Measurements from ENCODE around the gene TMPRSS5.
A peak's percentile ranks its signal among the peaks of the same experiment; 100 is the strongest.

Gene TMPRSS5

GRCh38 chr11:113681711-113682413 is 24.2 kb downstream of the TMPRSS5 start:
- TF ChIP-seq CTCF (IDR thresholded peaks at IDR 0.05; ENCODE audit: control insufficient read depth, insufficient read depth, low read depth, low read length, missing control alignments) = no peak
- H3K4me3 ChIP-seq (ENCODE audit: control insufficient read depth, low read depth, low read length) = no peak overlapping the region
- no peak for DNase-seq (ENCODE audit: low read depth)

GRCh38 chr11:113681282-113681681 is 24.8 kb downstream of the TMPRSS5 start:
- TF ChIP-seq CTCF (IDR thresholded peaks at IDR 0.05; ENCODE audit: control insufficient read depth, insufficient read depth, low read depth, low read length, missing control alignments) = no peak
- no peak overlapping the region for H3K4me3 ChIP-seq (ENCODE audit: control insufficient read depth, low read depth, low read length)
- no peak for DNase-seq (ENCODE audit: low read depth)

DNA sequence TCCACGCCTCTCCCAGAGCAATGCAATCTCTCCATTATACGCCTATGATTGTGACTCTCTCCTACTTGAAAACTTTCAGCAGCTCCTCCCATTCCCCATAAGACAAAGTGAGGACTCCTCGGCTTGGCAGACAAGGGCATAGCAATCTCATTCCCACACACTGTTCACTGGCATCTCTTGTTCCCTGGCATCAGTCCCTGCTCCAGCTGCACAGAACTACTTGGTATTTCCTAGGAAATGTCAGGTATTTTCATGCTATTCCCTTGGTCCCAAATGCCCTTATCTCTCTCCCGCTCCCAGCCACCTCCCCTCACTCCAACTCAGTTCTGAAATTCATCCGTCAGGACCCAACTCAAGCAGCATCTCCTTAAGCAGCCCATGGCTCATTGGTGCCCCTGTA is 28.4 kb downstream of the TMPRSS5 start:
- TF ChIP-seq CTCF (IDR thresholded peaks at IDR 0.05; ENCODE audit: control insufficient read depth, insufficient read depth, low read depth, low read length, missing control alignments) = no peak
- H3K4me3 ChIP-seq (ENCODE audit: control insufficient read depth, low read depth, low read length) = no peak overlapping the region
- no peak for DNase-seq (ENCODE audit: low read depth)

DNA sequence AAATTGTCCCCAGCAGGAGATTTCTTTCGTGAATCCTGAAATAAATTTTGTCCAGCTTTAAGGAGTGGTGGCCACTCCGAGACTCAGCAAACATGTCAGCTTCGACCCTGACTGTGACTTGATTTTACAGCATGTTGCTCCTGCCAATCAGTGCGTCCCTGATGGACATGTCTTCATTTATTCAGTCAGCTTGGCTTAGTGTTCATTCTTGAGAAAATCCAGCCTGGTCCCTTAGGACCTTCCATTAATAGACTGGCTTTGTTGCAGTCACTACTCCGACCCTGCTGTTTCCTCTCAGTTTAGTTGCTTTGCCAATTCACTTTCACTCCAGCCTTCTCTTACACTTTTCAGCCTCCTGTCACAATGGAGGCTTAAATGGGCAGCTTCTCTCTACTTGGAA is 30.5 kb downstream of the TMPRSS5 start:
- TF ChIP-seq CTCF (IDR thresholded peaks at IDR 0.05; ENCODE audit: control insufficient read depth, insufficient read depth, low read depth, low read length, missing control alignments) = no peak
- no peak for DNase-seq (ENCODE audit: low read depth)
- no peak overlapping the region for H3K4me3 ChIP-seq (ENCODE audit: control insufficient read depth, low read depth, low read length)

GRCh38 chr11:113675003-113675561 is 31.0 kb downstream of the TMPRSS5 start:
- no peak for TF ChIP-seq CTCF (IDR thresholded peaks at IDR 0.05; ENCODE audit: control insufficient read depth, insufficient read depth, low read depth, low read length, missing control alignments)
- peak; percentile 91 for DNase-seq (ENCODE audit: low read depth)
- no peak overlapping the region for H3K4me3 ChIP-seq (ENCODE audit: control insufficient read depth, low read depth, low read length)

GRCh38 chr11:113674397-113674685 is 31.8 kb downstream of the TMPRSS5 start:
- H3K4me3 ChIP-seq (ENCODE audit: control insufficient read depth, low read depth, low read length) = no peak overlapping the region
- DNase-seq (ENCODE audit: low read depth) = no peak
- no peak for TF ChIP-seq CTCF (IDR thresholded peaks at IDR 0.05; ENCODE audit: control insufficient read depth, insufficient read depth, low read depth, low read length, missing control alignments)

All from AG09309 (cell line).